Mesenchymal stem cell (in vitro differentiated cells and primary cell): Measurements from ENCODE around the gene UBE2G1.

ENCODE experiments used
- DNase-seq: peaks from one replicate; pipeline ENCODE4 v3.0.0-alpha.2; 2013
- H2AFZ ChIP-seq: one replicate; pipeline ENCODE4 v1.6.1; 2013; ENCODE audit warnings: low read depth, mild to moderate bottlenecking, control low read depth, inconsistent platforms, low read length, moderate library complexity
- H2AK5ac ChIP-seq: 2 replicates; pipeline ENCODE4 v1.6.1; 2013; ENCODE audit warnings: low read length, moderate library complexity, mild to moderate bottlenecking, inconsistent platforms; ENCODE audit not compliant: severe bottlenecking
- H2BK120ac ChIP-seq: one replicate; pipeline ENCODE4 v1.6.1; 2013; ENCODE audit warnings: low read depth, mild to moderate bottlenecking, inconsistent platforms, low read length, moderate library complexity
- H2BK12ac ChIP-seq, 2 experiments: one replicate each; pipeline ENCODE4 v1.6.1; 2013; ENCODE audit warnings: inconsistent platforms in 2 of 2, low read length in 2 of 2, mild to moderate bottlenecking in 2 of 2, moderate library complexity in 2 of 2, control low read depth in 1 of 2
- H2BK15ac ChIP-seq: one replicate; pipeline ENCODE4 v1.6.1; 2013; ENCODE audit warnings: mild to moderate bottlenecking, low read depth, inconsistent platforms; ENCODE audit not compliant: poor library complexity, severe bottlenecking
- H2BK5ac ChIP-seq: 2 replicates; pipeline ENCODE4 v1.6.1; 2013; ENCODE audit warnings: low read depth, mild to moderate bottlenecking, low read length, control low read depth, inconsistent platforms; ENCODE audit not compliant: poor library complexity, severe bottlenecking
- H3K14ac ChIP-seq, 2 experiments: one replicate each; pipeline ENCODE4 v1.6.1; 2013; ENCODE audit warnings: inconsistent platforms in 2 of 2, low read length in 2 of 2, control low read depth in 1 of 2, mild to moderate bottlenecking in 1 of 2, moderate library complexity in 1 of 2
- H3K18ac ChIP-seq, 2 experiments: one replicate each; pipeline ENCODE4 v1.6.1; 2013; ENCODE audit warnings: inconsistent platforms in 2 of 2, low read length in 2 of 2, control low read depth in 1 of 2, low read depth in 1 of 2, mild to moderate bottlenecking in 1 of 2
- H3K23ac ChIP-seq, 2 experiments: one replicate each; pipeline ENCODE4 v1.6.1; 2013; ENCODE audit warnings: inconsistent platforms in 2 of 2, low read length in 2 of 2, mild to moderate bottlenecking in 2 of 2, moderate library complexity in 2 of 2, control low read depth in 1 of 2
- H3K27ac ChIP-seq: 2 replicates; pipeline ENCODE4 v1.5.1; 2013; ENCODE audit warnings: mild to moderate bottlenecking, moderate library complexity, low read length, control low read depth, inconsistent platforms; ENCODE audit not compliant: poor library complexity, severe bottlenecking
- H3K27me3 ChIP-seq, 2 experiments: 2 replicates each; pipeline versions ENCODE4 v1.6.1 to v1.7.0; 2013; ENCODE audit warnings: low read length in 2 of 2, mild to moderate bottlenecking in 2 of 2, moderate library complexity in 2 of 2, control low read depth in 1 of 2, inconsistent platforms in 1 of 2; ENCODE audit not compliant: control insufficient read depth in 1 of 2, insufficient read depth in 1 of 2
- H3K36me3 ChIP-seq, 2 experiments: 2 replicates each; pipeline versions ENCODE4 v1.6.1 to v1.7.0; 2013; ENCODE audit warnings: low read length in 2 of 2, control low read depth in 1 of 2, inconsistent platforms in 1 of 2, low read depth in 1 of 2, mild to moderate bottlenecking in 1 of 2; ENCODE audit not compliant: insufficient read depth in 2 of 2, control insufficient read depth in 1 of 2
- H3K4ac ChIP-seq, 2 experiments: one replicate each; pipeline ENCODE4 v1.6.1; 2013; ENCODE audit warnings: inconsistent platforms in 2 of 2, low read length in 2 of 2, mild to moderate bottlenecking in 2 of 2, moderate library complexity in 2 of 2, control low read depth in 1 of 2, low read depth in 1 of 2
- H3K4me1 ChIP-seq: 2 replicates; pipeline ENCODE4 v1.6.1; 2013; ENCODE audit warnings: low read depth, low read length, control low read depth; ENCODE audit not compliant: control insufficient read depth, insufficient read depth
- H3K4me2 ChIP-seq: 2 replicates; pipeline ENCODE4 v1.6.1; 2013; ENCODE audit warnings: low read length, mild to moderate bottlenecking, inconsistent platforms; ENCODE audit not compliant: poor library complexity, severe bottlenecking
- H3K4me3 ChIP-seq, 2 experiments: 2 replicates each; pipeline versions ENCODE4 v1.5.1 to v1.7.0; 2013; ENCODE audit warnings: low read length in 2 of 2, mild to moderate bottlenecking in 2 of 2, control low read depth in 1 of 2, low read depth in 1 of 2; ENCODE audit not compliant: insufficient read depth in 1 of 2
- H3K79me1 ChIP-seq: replicated peaks from 2 replicates; pipeline ENCODE4 v1.6.1; 2013; ENCODE audit warnings: mild to moderate bottlenecking, control low read depth, low read length, inconsistent platforms; ENCODE audit not compliant: poor library complexity, severe bottlenecking
- H3K9ac ChIP-seq: 2 replicates; pipeline ENCODE4 v1.7.0; 2013; ENCODE audit warnings: mild to moderate bottlenecking, low read length, moderate library complexity
- H3K9me3 ChIP-seq: 2 replicates; pipeline ENCODE4 v1.7.0; 2013; ENCODE audit warnings: mild to moderate bottlenecking, low read length; ENCODE audit not compliant: control insufficient read depth
- H4K8ac ChIP-seq: one replicate; pipeline ENCODE4 v1.6.1; 2013; ENCODE audit warnings: inconsistent platforms, mild to moderate bottlenecking, low read length, moderate library complexity
- H4K91ac ChIP-seq: one replicate; pipeline ENCODE4 v1.6.1; 2013; ENCODE audit warnings: mild to moderate bottlenecking, low read length, inconsistent platforms
- WGBS: methylation state at CpG from one replicate; pipeline ENCODE4 v1.1.7; 2013; ENCODE audit warnings: mixed read lengths; 5-methylcytosine and 5-hydroxymethylcytosine counted together

Gene UBE2G1

DNA sequence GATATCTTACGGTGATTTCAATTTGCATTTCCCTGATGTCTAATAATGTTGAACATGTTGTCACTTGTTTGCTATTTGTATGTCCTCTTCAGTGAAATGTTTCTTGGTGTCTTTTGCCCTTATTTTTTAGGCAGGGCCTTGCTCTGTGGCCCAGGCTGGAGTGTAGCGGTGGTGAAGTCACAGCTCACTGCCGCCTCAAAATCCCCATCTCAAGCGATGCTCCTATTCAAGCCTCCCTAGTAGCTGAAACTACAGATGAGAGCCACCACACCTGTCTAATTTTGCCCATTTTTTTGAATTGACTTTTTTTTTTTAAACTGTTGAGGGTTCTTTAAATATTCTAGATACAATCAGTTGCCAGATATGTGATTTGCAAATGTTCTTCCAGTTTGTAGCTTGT is 8.3 kb downstream of the UBE2G1 start:
- no peak overlapping the region for H2AK5ac ChIP-seq
- H3K4me3 ChIP-seq = no peak overlapping the region
- H3K14ac ChIP-seq = no peak overlapping the region
- H3K23ac ChIP-seq = no peak overlapping the region
- H3K4ac ChIP-seq = no peak overlapping the region
- no peak overlapping the region for H3K27ac ChIP-seq
- no peaks in the 10 kb centered on the region for H3K9me3 ChIP-seq
- H4K91ac ChIP-seq = no peak overlapping the region
- H2AFZ ChIP-seq = no peak overlapping the region
- 100% methylated on average over 2 of the region's 4 CpGs for WGBS
- no peak overlapping the region for H2BK15ac ChIP-seq
- no peak overlapping the region for H4K8ac ChIP-seq
- H3K18ac ChIP-seq = no peak overlapping the region
- no peak overlapping the region for H2BK12ac ChIP-seq
- H3K36me3 ChIP-seq = peaks cover 0 to 4% of the 10 kb centered on the region in 2 experiments
- H3K4me1 ChIP-seq = peaks cover 5% of the 10 kb centered on the region
- no peak overlapping the region for H2BK120ac ChIP-seq
- H3K79me1 ChIP-seq = no peaks in the 10 kb centered on the region
- H3K27me3 ChIP-seq = no peaks in the 10 kb centered on the region
- H3K9ac ChIP-seq = no peak overlapping the region
- no peak overlapping the region for H3K4me2 ChIP-seq
- no peak for DNase-seq
- H2BK5ac ChIP-seq = no peak overlapping the region

DNA sequence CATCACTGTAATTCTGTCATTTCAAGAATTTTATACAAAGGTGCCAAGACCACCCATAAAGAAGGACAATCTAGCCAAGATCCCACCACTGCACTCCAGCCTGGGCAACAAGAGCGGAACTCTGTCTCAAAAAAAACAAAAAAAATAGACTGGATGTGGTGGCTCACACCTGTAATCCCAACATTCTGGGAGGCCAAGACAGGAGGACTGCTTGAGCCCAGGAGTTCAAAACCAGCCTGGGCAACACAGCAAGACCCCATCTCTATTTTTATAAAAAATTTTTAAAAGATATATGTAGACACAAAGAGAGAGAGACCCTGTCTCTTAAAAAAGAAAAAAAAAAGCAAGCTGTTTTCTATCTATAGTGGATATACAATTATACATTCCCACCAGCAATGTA is 8.8 kb downstream of the UBE2G1 start:
- Histone ChIP-seq H3K4me3 (no peak overlapping the region), H3K9ac (no peak overlapping the region), H2BK120ac (no peak overlapping the region), H3K23ac (no peak overlapping the region), H3K9me3 (no peaks in the 10 kb centered on the region), H2AFZ (no peak overlapping the region), H3K18ac (no peak overlapping the region), H3K14ac (no peak overlapping the region), H3K27me3 (no peaks in the 10 kb centered on the region), H3K4me2 (no peak overlapping the region), H4K91ac (no peak overlapping the region), H3K4me1 (peaks cover 3% of the 10 kb centered on the region), H3K27ac (no peak overlapping the region), H2AK5ac (no peak overlapping the region), H2BK15ac (no peak overlapping the region), H3K4ac (no peak overlapping the region), H3K36me3 (peaks cover 0 to 2% of the 10 kb centered on the region in 2 experiments), H3K79me1 (no peaks in the 10 kb centered on the region), H2BK12ac (no peak overlapping the region), H2BK5ac (no peak overlapping the region), H4K8ac (no peak overlapping the region)
- WGBS = 93% methylated on average over 1 of the region's 1 CpG
- no peak for DNase-seq

DNA sequence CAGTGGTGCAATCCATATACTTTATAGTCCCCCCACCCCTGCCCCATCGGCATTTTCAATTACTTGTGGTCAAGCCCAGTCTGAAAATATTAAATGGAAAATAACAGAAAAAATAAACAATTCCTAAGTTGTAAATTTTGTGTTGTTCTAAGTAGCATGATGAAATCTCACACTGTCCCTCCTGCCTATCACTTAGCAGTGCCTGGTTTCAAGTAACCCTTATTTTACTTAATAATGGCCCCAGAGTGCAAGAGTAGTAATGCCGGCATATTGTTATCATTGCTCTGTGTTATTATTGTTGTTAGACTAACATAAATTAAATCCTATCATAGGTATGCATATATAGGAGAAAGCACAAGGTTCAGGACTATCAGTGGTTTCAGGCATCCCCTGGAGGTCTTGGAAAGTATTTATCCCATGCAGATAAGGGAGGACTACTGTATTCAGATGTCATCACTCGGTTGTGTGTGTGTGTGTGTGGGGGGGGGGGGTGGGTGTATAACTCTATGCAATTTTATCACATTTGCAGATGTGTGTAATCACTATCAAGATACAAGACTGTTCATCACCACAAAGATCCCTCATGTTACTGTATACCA is 9.3 kb downstream of the UBE2G1 start:
- no peak for DNase-seq
- peaks cover 2% of the 10 kb centered on the region for H3K4me1 ChIP-seq
- no peak overlapping the region for H3K14ac ChIP-seq
- no peak overlapping the region for H2BK5ac ChIP-seq
- no peak overlapping the region for H3K4me2 ChIP-seq
- H3K27me3 ChIP-seq = no peaks in the 10 kb centered on the region
- no peak overlapping the region for H2AFZ ChIP-seq
- no peaks in the 10 kb centered on the region for H3K9me3 ChIP-seq
- H3K36me3 ChIP-seq = no peaks in the 10 kb centered on the region
- no peak overlapping the region for H2BK120ac ChIP-seq
- no peaks in the 10 kb centered on the region for H3K79me1 ChIP-seq
- no peak overlapping the region for H3K18ac ChIP-seq
- H3K4me3 ChIP-seq = no peak overlapping the region
- no peak overlapping the region for H3K27ac ChIP-seq
- H3K23ac ChIP-seq = no peak overlapping the region
- H2BK12ac ChIP-seq = no peak overlapping the region
- no peak overlapping the region for H4K8ac ChIP-seq
- no peak overlapping the region for H4K91ac ChIP-seq
- H3K4ac ChIP-seq = no peak overlapping the region
- no CpG with 5 or more reads among the region's 3 CpGs for WGBS
- H3K9ac ChIP-seq = no peak overlapping the region
- H2BK15ac ChIP-seq = no peak overlapping the region
- H2AK5ac ChIP-seq = no peak overlapping the region

DNA sequence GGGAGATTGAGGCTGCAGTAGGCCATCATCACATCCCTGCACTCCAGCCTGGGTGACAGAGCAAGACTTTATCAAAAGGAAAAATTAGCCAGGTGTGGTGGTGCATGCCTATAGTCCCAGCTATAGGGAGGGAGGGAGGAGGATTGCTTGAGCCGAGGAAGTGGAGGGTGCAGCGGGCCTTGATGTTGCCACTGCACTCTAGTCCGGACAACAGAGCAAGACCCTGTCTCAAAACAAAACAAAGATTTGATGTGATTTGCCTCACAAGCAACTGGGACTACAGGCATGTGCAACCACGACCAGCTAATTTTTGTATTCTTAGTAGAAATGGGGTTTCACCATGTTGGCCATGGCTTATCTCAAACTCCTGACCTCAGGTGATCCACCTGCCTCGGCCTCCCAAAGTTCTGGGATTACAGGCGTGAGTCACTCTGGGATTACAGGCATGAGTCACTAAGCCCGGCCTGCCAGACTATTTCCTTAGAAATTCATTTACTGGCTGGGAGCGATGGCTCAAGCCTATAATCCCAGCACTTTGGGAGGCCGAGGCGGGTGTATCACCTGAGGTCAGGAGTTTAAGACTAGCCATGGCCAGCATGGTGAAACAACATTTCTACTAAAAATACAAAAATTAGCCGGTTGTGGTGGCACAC is 11.5 kb downstream of the UBE2G1 start:
- Histone ChIP-seq H2BK15ac (no peak overlapping the region), H3K14ac (no peak overlapping the region), H2BK120ac (no peak overlapping the region), H3K4ac (no peak overlapping the region), H3K4me1 (peaks cover 3% of the 10 kb centered on the region), H2AFZ (no peak overlapping the region), H3K23ac (no peak overlapping the region), H4K8ac (peak overlapping the region; percentile 37), H3K36me3 (no peaks in the 10 kb centered on the region), H2BK5ac (no peak overlapping the region), H3K9ac (no peak overlapping the region), H3K4me2 (no peak overlapping the region), H2BK12ac (no peak overlapping the region), H4K91ac (no peak overlapping the region), H2AK5ac (no peak overlapping the region), H3K27ac (no peak overlapping the region), H3K27me3 (no peaks in the 10 kb centered on the region), H3K9me3 (no peaks in the 10 kb centered on the region), H3K18ac (no peak overlapping the region), H3K79me1 (no peaks in the 10 kb centered on the region), H3K4me3 (no peak overlapping the region)
- DNase-seq = no peak
- 80% methylated on average over 9 of the region's 11 CpGs for WGBS
